ENCODE measurements around the gene C11orf68. TPM values are rescaled to one million over a fixed set of nuclear protein-coding genes. Genes with fewer than 3 reads are reported as not detected.

The C11orf68 gene
- total RNA-seq, 4 donors from 2014 or later: 17.7 to 27.1 (median 20.9) TPM

GRCh38 chr11:65884716-65885092 is 34.2 kb downstream of the C11orf68 start:
- peak; percentile 74 to 79 for DNase-seq
- Histone ChIP-seq H3K36me3 (peaks cover 12 to 16% of the 10 kb centered on the region in 2 donors), H3K27ac (no peak overlapping the region), H3K4me1 (peaks cover 19 to 20% of the 10 kb centered on the region in 2 donors), H3K9me3 (no peaks in the 10 kb centered on the region), H3K4me3 (replicated peaks in 1 of 3) (no peak overlapping the region), H3K27me3 (no peaks in the 10 kb centered on the region)
- WGBS, 2 donors: 4 to 14% methylated on average over 5 to 8 of the region's 9 CpGs
- intact Hi-C loops (cut with DNase I): loop anchor here (5.0 kb wide), 1 partner anchor 83 kb away; no protein-coding TSS in a partner anchor
- TF ChIP-seq POLR2A (IDR thresholded peaks at IDR 0.05): no peak
- peak; percentile 93 to 99 (median 98) for TF ChIP-seq CTCF (IDR thresholded peaks at IDR 0.05)

GRCh38 chr11:65883786-65884715 is 34.8 kb downstream of the C11orf68 start:
- Histone ChIP-seq H3K36me3 (peaks cover 12 to 16% of the 10 kb centered on the region in 2 donors), H3K27ac (no peak overlapping the region), H3K27me3 (no peaks in the 10 kb centered on the region), H3K9me3 (no peaks in the 10 kb centered on the region), H3K4me1 (peaks cover 13 to 14% of the 10 kb centered on the region in 2 donors), H3K4me3 (replicated peaks in 1 of 3) (no peak overlapping the region)
- 87 to 88% methylated on average over 23 to 28 of the region's 28 CpGs for WGBS, 2 donors
- intact Hi-C loops (cut with DNase I): loop anchor here (5.0 kb wide), 1 partner anchor 83 kb away; no protein-coding TSS in a partner anchor
- TF ChIP-seq POLR2A (IDR thresholded peaks at IDR 0.05) (no peak), CTCF (IDR thresholded peaks at IDR 0.05) (no peak)
- DNase-seq: no peak

GRCh38 chr11:65883058-65883761 is 35.7 kb downstream of the C11orf68 start:
- WGBS, 2 donors: 94 to 97% methylated on average over 13 of the region's 13 CpGs
- H3K27me3 ChIP-seq: no peaks in the 10 kb centered on the region
- intact Hi-C loops (cut with DNase I): loop anchor here (5.0 kb wide), 1 partner anchor 84 kb away; no protein-coding TSS in a partner anchor
- H3K9me3 ChIP-seq: no peaks in the 10 kb centered on the region
- no peak for DNase-seq
- no peak overlapping the region for H3K4me3 ChIP-seq (replicated peaks in 1 of 3)
- H3K4me1 ChIP-seq: peaks cover 8 to 9% of the 10 kb centered on the region in 2 donors
- TF ChIP-seq POLR2A (IDR thresholded peaks at IDR 0.05) (no peak), CTCF (IDR thresholded peaks at IDR 0.05) (no peak)
- no peak overlapping the region for H3K27ac ChIP-seq
- H3K36me3 ChIP-seq: peaks cover 12 to 16% of the 10 kb centered on the region in 2 donors

- no peak for DNase-seq
- Histone ChIP-seq H3K4me1 (peaks cover 2 to 4% of the 10 kb centered on the region in 2 donors), H3K27ac (no peak overlapping the region), H3K36me3 (peaks cover 12 to 16% of the 10 kb centered on the region in 2 donors), H3K9me3 (no peaks in the 10 kb centered on the region), H3K27me3 (no peaks in the 10 kb centered on the region), H3K4me3 (replicated peaks in 1 of 3) (no peak overlapping the region)
- intact Hi-C loops (cut with DNase I): loop anchor here (5.0 kb wide), 1 partner anchor 85 kb away; no protein-coding TSS in a partner anchor
- no peak for TF ChIP-seq CTCF (IDR thresholded peaks at IDR 0.05)
- TF ChIP-seq POLR2A (IDR thresholded peaks at IDR 0.05): no peak
- WGBS, 2 donors: 86 to 90% methylated on average over 21 to 25 of the region's 30 CpGs
Measured at GRCh38 chr11:65882120-65883057, 36.5 kb downstream of the C11orf68 start.

Data from thyroid gland (tissue), 4 donors.